Renal cortex interstitium (tissue), 11 donors: ENCODE data around the gene C14orf39. TPM values are rescaled to one million over a fixed set of nuclear protein-coding genes. Genes with fewer than 3 reads are reported as not detected.
"Not testable (repeated sequence)": the region's sequence is repeated elsewhere in the genome, so short reads cannot be mapped to it uniquely, and the experiment has no call there.

Experiments
- DNase-seq, 11 donors: peaks; one replicate each; pipeline ENCODE4 v3.0.0-alpha.2; 2013; ENCODE audit warnings: low read depth in 9 of 11, low spot score in 4 of 11; ENCODE audit errors: extremely low read depth in 1 of 11
- polyA plus RNA-seq, 3 donors: library from polyadenylated mRNA; unstranded; fragments of 120-200 nt; gene quantifications; one replicate each; pipeline ENCODE4 v1.2.1, GENCODE V29; 2013; ENCODE audit not compliant: insufficient read length in 3 of 3

The C14orf39 gene
- polyA plus RNA-seq, 3 donors, result 0.32 to 1.1 (median 0.76) TPM

DNA sequence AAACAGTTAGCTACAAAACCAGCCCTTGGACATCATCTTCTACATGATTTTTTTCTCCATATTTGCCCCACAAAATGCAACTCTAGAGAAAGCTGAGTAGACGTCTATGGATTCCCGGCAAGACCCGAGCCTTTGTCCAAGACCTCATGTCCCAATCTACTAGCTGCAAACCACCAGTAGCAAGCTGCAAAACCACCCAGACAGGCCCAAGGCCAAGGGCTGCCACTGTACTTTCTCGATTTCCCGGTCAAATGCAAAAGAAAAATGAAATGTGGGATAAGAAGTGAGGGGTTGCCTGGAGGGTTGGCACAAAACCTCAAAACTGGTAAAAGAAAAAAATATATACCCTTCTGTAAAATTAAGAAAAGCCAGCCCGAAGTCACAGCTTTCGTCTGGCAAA lies 20.1 kb upstream of the C14orf39 start:
- DNase-seq, result no peak

GRCh38 chr14:60505448-60505847 lies 19.6 kb upstream of the C14orf39 start:
- no peak for DNase-seq

DNA sequence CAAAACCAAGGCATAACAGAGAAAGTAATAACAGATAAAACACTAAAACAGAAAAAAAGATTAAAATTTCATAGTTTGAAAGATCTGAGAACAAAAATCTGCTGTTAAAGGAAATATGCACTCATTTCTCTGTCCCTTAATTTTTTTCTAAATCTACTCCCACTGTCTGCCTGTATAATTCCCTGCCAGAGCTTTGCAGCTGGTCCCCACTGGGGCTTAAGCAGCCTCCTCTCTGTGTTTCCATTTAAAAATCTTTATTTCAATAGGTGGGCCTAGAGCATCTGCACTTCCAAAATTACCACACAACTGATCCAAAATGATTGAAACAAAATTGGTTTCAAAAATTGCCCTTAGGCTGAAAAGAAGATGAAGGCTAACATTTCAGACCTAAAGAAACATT lies 16.7 kb upstream of the C14orf39 start:
- no peak for DNase-seq

DNA sequence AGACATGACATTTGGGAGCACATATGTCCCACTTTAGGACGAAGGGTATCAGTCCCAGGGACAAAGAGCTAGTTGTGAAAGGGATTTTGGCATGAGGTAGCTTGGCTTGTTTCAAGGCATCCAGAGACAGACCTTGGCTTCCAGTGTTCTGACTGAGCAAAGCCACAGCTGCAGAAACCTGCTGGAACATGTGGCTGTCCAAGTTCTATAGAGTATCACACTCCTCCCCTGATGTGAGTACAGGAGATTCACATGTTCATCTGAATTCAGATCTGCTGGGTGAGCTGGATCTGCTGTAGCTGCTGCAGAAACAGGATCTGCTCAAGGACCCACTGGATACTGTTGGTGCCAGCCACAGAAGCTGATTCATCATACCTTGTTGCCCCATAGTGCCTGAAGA lies 10.1 kb upstream of the C14orf39 start:
- DNase-seq, result no peak

GRCh38 chr14:60490270-60490669 lies 4.4 kb upstream of the C14orf39 start:
- no peak for DNase-seq

DNA sequence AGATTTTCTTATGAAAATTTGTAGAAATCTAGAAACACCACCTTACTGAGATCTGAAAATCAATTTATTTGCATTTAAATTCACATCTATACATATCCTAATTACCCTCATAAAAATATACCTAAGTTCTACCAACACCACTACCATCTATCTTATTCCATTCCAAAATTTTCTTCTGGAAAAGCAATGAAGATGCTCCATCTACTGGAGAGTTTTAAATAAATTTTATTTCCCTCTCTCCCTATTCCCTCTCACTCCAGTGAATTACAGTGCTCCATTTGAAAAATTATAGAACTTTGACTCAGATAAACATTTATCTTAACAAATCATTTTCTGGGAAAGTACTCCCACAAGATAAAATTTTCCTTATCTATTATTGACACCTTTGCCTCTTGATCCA lies 2.3 kb upstream of the C14orf39 start:
- DNase-seq, result no peak

DNA sequence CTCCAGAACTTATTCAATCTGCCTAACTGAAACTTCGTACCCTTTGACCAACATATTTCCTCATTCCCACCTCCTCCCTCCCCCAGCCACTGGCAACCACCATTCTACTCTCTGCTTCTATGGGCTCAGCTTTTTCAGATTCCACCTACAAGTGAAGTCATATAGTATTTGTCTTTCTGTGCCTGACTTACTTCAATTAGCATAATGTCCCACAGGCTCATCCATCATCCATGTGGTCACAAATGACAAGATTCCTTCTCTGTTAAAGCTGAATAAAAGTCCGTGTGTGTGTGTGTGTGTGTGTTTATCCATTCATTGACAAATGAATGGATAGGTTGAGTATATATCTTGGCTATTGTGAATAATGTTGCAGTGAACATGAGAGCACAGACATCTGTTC lies 1.3 kb upstream of the C14orf39 start:
- no peak for DNase-seq

DNA sequence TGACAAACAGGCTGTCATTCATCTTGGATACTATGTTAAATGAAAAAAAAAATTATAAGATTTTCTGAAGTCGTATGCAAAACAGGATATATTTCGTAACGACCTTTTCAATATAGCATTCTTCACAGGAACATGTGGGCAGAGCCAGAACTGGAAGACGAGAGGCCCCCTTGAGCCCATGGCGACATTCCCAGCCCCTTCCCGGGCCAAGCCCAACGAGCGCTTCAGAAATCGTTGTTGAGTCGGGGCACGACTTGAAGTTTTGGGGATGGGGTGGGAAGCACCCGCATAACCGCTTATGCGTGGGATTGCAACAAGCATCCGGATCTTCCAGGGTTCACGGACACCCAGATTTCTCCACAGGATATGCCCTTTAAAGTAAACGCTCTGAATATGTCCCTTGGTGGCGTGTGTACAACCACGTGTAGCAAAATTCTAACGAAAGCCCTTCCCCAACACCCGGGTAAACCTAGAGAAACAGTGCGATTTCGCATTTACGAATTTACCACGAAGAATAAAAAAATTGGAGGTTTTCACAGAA lies 736 bp downstream of the C14orf39 start:
- DNase-seq, result no peak

- no peak for DNase-seq
These were observed 3.1 kb downstream of the C14orf39 start for GRCh38 chr14:60482743-60483142.

GRCh38 chr14:60480248-60480647 lies 5.6 kb downstream of the C14orf39 start:
- not testable (repeated sequence) for DNase-seq

GRCh38 chr14:60455875-60456274 lies 30.0 kb downstream of the C14orf39 start:
- DNase-seq, result no peak

DNA sequence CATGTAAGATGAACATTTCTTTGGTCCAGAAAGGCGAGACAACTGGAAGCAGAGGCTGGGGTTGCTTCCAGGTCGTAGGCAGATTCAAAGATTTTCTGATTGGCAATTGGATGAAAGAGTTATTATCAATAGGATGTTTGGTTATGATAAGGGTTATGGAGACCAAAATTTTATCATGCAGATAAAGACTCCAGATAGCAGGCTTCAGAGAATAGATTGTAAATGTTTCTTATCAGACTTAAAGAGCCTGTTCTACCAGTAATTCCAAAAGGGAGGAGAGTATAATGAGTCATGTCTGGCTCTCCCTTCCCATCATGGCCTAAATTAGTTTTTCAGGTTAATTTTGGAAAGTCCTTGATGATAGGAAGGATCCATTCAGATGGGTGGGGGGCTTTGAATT lies 55.6 kb downstream of the C14orf39 start:
- DNase-seq, result no peak

- no peak for DNase-seq
These were observed 65.8 kb downstream of the C14orf39 start for GRCh38 chr14:60420050-60420449.

DNA sequence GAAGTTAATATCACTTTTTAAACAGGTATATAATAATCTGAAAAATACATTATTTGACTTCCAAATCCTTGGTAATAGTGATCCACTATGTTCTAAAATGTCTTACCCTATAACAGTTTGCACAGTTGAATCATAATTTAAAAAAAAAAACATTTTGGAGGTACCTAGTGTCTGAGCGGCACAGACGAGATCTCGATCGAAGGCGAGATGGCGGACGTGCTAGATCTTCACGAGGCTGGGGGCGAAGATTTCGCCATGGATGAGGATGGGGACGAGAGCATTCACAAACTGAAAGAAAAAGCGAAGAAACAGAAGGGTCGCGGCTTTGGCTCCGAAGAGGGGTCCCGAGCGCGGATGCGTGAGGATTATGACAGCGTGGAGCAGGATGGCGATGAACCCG lies 88.3 kb downstream of the C14orf39 start:
- DNase-seq, result not testable (repeated sequence)

- DNase-seq, result no peak
These were observed 89.0 kb downstream of the C14orf39 start for GRCh38 chr14:60396718-60397343.

Other genes with a start within 250 kb of the C14orf39 start
- gene PPM1A, start 236.8 kb downstream of the C14orf39 start, polyA plus RNA-seq, result 10 to 100 TPM; 64.2 to 82.6 (median 76.0) TPM
- gene SIX6, start 23.1 kb upstream of the C14orf39 start, polyA plus RNA-seq, result under 1 TPM in 1 of 3 donors, not detected in 2; 0.05 TPM
- gene SIX1, start 163.4 kb upstream of the C14orf39 start, polyA plus RNA-seq, result 10 to 100 TPM; 10.2 to 12.7 (median 11.9) TPM
- 1 to 10 TPM; 6.8 to 7.8 (median 7.7) TPM for gene SIX4, start 238.3 kb upstream of the C14orf39 start, polyA plus RNA-seq
- gene MNAT1, start 248.7 kb upstream of the C14orf39 start, polyA plus RNA-seq, result 10 to 100 TPM; 39.4 to 54.1 (median 47.2) TPM